Fibroblast of lung (primary cell): ENCODE data around the gene SFT2D3. TPM values are rescaled to one million over a fixed set of nuclear protein-coding genes. Genes with fewer than 3 reads are reported as not detected.

Source experiments
- DNase-seq, 2 donors: peaks; one replicate each; pipeline versions ENCODE4 v3.0.0 to v3.0.0-alpha.2; 2010; ENCODE audit warnings: low read depth in 2 of 2
- H2AFZ ChIP-seq: 2 replicates; pipeline ENCODE4 v1.5.1; 2012; ENCODE audit warnings: low read length, control low read depth, inconsistent platforms
- H3K27ac ChIP-seq: 2 replicates; pipeline ENCODE4 v1.5.1; 2011; ENCODE audit warnings: low read length, control low read depth; ENCODE audit not compliant: insufficient read depth
- H3K27me3 ChIP-seq: 2 replicates; pipeline ENCODE4 v1.5.1; 2011; ENCODE audit warnings: mild to moderate bottlenecking, low read length; ENCODE audit not compliant: control insufficient read depth, insufficient read depth
- H3K36me3 ChIP-seq: 2 replicates; pipeline ENCODE4 v1.5.1; 2011; ENCODE audit warnings: low read length; ENCODE audit not compliant: control insufficient read depth, insufficient read depth
- H3K4me1 ChIP-seq: 2 replicates; pipeline ENCODE4 v1.5.1; 2011; ENCODE audit warnings: low read length; ENCODE audit not compliant: control insufficient read depth, insufficient read depth; ENCODE audit errors: extremely low read depth
- H3K4me2 ChIP-seq: 2 replicates; pipeline ENCODE4 v1.5.1; 2011; ENCODE audit warnings: low read length, control low read depth; ENCODE audit not compliant: insufficient read depth; ENCODE audit errors: extremely low read depth
- H3K4me3 ChIP-seq, 4 experiments: fragments of 200-600 bp in 1 of 4; sonication (generic) in 1 of 4; replicated peaks in 1 of 4; 2 replicates each; pipeline ENCODE4 v1.5.1; 2011 to 2016; ENCODE audit warnings: low read length in 4 of 4, low read depth in 3 of 4, mild to moderate bottlenecking in 3 of 4, control low read depth in 2 of 4, inconsistent platforms in 1 of 4, mixed read lengths in 1 of 4; ENCODE audit not compliant: insufficient read depth in 1 of 4; ENCODE audit errors: control extremely low read depth in 1 of 4
- H3K79me2 ChIP-seq: 2 replicates; pipeline ENCODE4 v1.5.1; 2012; ENCODE audit warnings: mild to moderate bottlenecking, low read length, inconsistent platforms; ENCODE audit not compliant: control insufficient read depth, insufficient read depth
- H3K9ac ChIP-seq: 2 replicates; pipeline ENCODE4 v1.5.1; 2011; ENCODE audit warnings: mild to moderate bottlenecking, low read length, control low read depth; ENCODE audit not compliant: insufficient read depth
- H3K9me3 ChIP-seq: 2 replicates; pipeline ENCODE4 v1.5.1; 2012; ENCODE audit warnings: low read depth, low read length; ENCODE audit not compliant: control insufficient read depth, insufficient read depth
- H4K20me1 ChIP-seq: 2 replicates; pipeline ENCODE4 v1.5.1; 2011; ENCODE audit warnings: low read length; ENCODE audit not compliant: control insufficient read depth, insufficient read depth; ENCODE audit errors: extremely low read depth
- CTCF ChIP-seq, 2 donors: IDR thresholded peaks in 1 of 2; conservative IDR thresholded peaks in 1 of 2; 1 replicate in 1 of 2; 2 replicates in 1 of 2; pipeline ENCODE4 v1.5.1; 2011 to 2012; ENCODE audit warnings: low read length in 2 of 2, control low read depth in 1 of 2, inconsistent platforms in 1 of 2, low read depth in 1 of 2, mild to moderate bottlenecking in 1 of 2
- EZH2 ChIP-seq: IDR thresholded peaks from 2 replicates; pipeline ENCODE4 v1.5.1; 2012; ENCODE audit warnings: low read length, control low read depth, mild to moderate bottlenecking; ENCODE audit errors: missing control alignments
- polyA plus RNA-seq, 2 donors: library from polyadenylated mRNA; depleted of rRNA in 1 of 2; stranded (reverse) in 1 of 2; unstranded in 1 of 2; fragments of >200 nt; gene quantifications; 2 replicates each; pipeline ENCODE4 v1.2.1, GENCODE V29; 2011 to 2012; ENCODE audit warnings: missing spikeins in 1 of 2
- total RNA-seq: library from RNA; depleted of rRNA; stranded (reverse); fragments of >200 nt; gene quantifications from 2 replicates; pipeline ENCODE4 v1.2.1, GENCODE V29; 2014

Gene SFT2D3
- total and polyA plus RNA-seq, 2 donors (not counting 1 experiment from before 2014, with no cell fraction given): 4.1 to 5.5 TPM

DNA sequence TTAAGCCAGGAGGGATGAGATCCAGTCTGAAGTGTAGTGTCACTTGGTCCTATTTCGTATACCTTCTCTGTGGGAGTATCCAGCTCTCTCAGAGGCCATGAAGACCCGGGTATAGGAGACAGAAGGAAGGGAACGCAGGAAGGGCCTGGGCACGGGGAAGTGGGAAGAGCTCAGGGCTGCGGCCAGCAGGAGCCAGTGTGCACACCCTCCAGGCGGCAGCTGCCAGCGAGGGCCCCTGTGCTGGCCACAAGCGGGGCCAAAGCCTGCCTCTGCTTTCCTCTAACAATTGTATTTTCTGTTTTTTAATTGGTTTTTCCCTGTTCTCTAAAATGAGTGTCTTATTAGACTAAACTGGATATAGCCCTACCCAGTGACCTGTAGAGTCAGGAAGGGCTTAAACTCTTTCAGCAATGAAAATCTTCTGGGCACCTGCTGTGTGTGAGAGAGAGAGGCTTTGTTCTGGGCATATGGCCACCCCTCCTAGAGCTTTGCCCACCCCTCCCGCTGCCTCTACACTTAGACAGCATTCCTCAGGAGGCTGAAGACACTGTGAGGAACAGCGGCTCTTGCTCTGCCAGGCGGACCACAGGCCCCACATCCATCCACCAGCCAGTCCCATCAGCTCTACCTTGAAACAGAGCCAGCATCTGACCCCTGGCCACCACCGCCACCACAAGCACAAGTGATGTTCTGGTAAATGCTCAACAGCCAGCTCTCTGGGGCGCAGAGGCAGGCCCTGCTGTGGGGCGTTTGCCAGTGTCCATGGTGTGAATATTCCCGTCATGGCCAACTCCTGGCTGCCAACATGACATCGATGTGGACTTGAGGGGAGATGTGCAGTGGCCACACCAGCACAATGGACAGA is 45.9 kb upstream of the SFT2D3 start:
- no peak for DNase-seq
- Histone ChIP-seq H3K9ac (no peak overlapping the region), H2AFZ (no peak overlapping the region)

GRCh38 chr2:127656569-127657231 is 44.6 kb upstream of the SFT2D3 start:
- H3K4me3 ChIP-seq: no peak overlapping the region
- DNase-seq: no peak
- no peak for TF ChIP-seq EZH2
- TF ChIP-seq CTCF (conservative IDR thresholded peaks at IDR 0.05 in 1 of 2, IDR thresholded peaks at IDR 0.05 in 1 of 2; ENCODE audit: low read depth in 1 of 2, low read length in 2 of 2): no peak
- H3K27me3 ChIP-seq: no peaks in the 10 kb centered on the region
- no peaks in the 10 kb centered on the region for H3K9me3 ChIP-seq
- H3K79me2 ChIP-seq: no peaks in the 10 kb centered on the region
- no peaks in the 10 kb centered on the region for H3K36me3 ChIP-seq
- no peak overlapping the region for H2AFZ ChIP-seq
- no peak overlapping the region for H3K4me2 ChIP-seq
- H3K4me1 ChIP-seq: no peaks in the 10 kb centered on the region
- H3K9ac ChIP-seq: no peak overlapping the region
- no peak overlapping the region for H3K27ac ChIP-seq
- no peaks in the 10 kb centered on the region for H4K20me1 ChIP-seq

More for the DNA sequence above, 45.9 kb upstream of the SFT2D3 start:
- H3K4me3 ChIP-seq: no peak overlapping the region
- no peaks in the 10 kb centered on the region for H3K27me3 ChIP-seq
- H3K4me2 ChIP-seq: no peak overlapping the region
- H3K36me3 ChIP-seq: no peaks in the 10 kb centered on the region
- no peaks in the 10 kb centered on the region for H4K20me1 ChIP-seq
- no peak overlapping the region for H3K27ac ChIP-seq
- H3K9me3 ChIP-seq: no peaks in the 10 kb centered on the region
- TF ChIP-seq EZH2 (no peak), CTCF (conservative IDR thresholded peaks at IDR 0.05 in 1 of 2, IDR thresholded peaks at IDR 0.05 in 1 of 2; ENCODE audit: low read depth in 1 of 2, low read length in 2 of 2) (no peak)
- no peaks in the 10 kb centered on the region for H3K79me2 ChIP-seq
- H3K4me1 ChIP-seq: no peaks in the 10 kb centered on the region

GRCh38 chr2:127657232-127657595 is 44.1 kb upstream of the SFT2D3 start:
- Histone ChIP-seq H3K27ac (no peak overlapping the region), H3K4me3 (no peak overlapping the region), H3K9ac (no peak overlapping the region), H3K4me2 (no peak overlapping the region), H3K27me3 (no peaks in the 10 kb centered on the region), H3K9me3 (no peaks in the 10 kb centered on the region), H4K20me1 (no peaks in the 10 kb centered on the region), H2AFZ (no peak overlapping the region), H3K79me2 (no peaks in the 10 kb centered on the region), H3K36me3 (no peaks in the 10 kb centered on the region), H3K4me1 (peaks cover 2% of the 10 kb centered on the region)
- no peak for DNase-seq
- TF ChIP-seq CTCF (conservative IDR thresholded peaks at IDR 0.05 in 1 of 2, IDR thresholded peaks at IDR 0.05 in 1 of 2; ENCODE audit: low read depth in 1 of 2, low read length in 2 of 2) (no peak), EZH2 (no peak)
